HCT116 (cell line): Measurements from ENCODE around the gene BTBD16. TPM values are rescaled to one million over a fixed set of nuclear protein-coding genes. Genes with fewer than 3 reads are reported as not detected.

Experiments
- total RNA-seq: library from RNA; stranded (reverse); gene quantifications from one replicate; pipeline ENCODE4 v1.2.1, GENCODE V29; 2021; ENCODE audit not compliant: unreplicated experiment

Gene BTBD16
- total RNA-seq, 1 experiment from 2014 or later: 0.27 TPM

Other genes with a start within 250 kb of the BTBD16 start
- 30.6 TPM for gene PLEKHA1, start 103.4 kb downstream of the BTBD16 start, total RNA-seq
- not detected for gene ARMS2, start 183.4 kb downstream of the BTBD16 start, total RNA-seq
- 0.39 TPM for gene HTRA1, start 190.3 kb downstream of the BTBD16 start, total RNA-seq